Measurements from ENCODE around the gene MYO7B.

The MYO7B gene

GRCh38 chr2:127645026-127645394 lies 109.5 kb downstream of the MYO7B start:
- DNase-seq (ENCODE audit: low read depth in 1 of 2, low spot score in 1 of 2): no peak
- Histone ChIP-seq H3K4me3 (replicated peaks; ENCODE audit: insufficient read depth, low read length) (no peak overlapping the region), H3K27ac (replicated peaks) (no peak overlapping the region), H3K27me3 (ENCODE audit: insufficient read depth, poor library complexity, severe bottlenecking) (no peaks in the 10 kb centered on the region)
- TF ChIP-seq CTCF (IDR thresholded peaks at IDR 0.05; ENCODE audit: insufficient read depth, low read length) (no peak), GABPA (IDR thresholded peaks at IDR 0.05; ENCODE audit: low read depth) (no peak), REST (IDR thresholded peaks at IDR 0.05; ENCODE audit: insufficient replicate concordance, low read depth) (no peak), POLR2AphosphoS5 (IDR thresholded peaks at IDR 0.05; ENCODE audit: low read depth) (no peak), SPI1 (IDR thresholded peaks at IDR 0.05; ENCODE audit: borderline replicate concordance, low read depth) (no peak)

- H3K27me3 ChIP-seq (ENCODE audit: insufficient read depth, poor library complexity, severe bottlenecking): no peaks in the 10 kb centered on the region
- H3K4me3 ChIP-seq (replicated peaks; ENCODE audit: insufficient read depth, low read length): no peak within 1 kb of the TSS
- no peak for DNase-seq (ENCODE audit: low read depth in 1 of 2, low spot score in 1 of 2)
- no peak within 1 kb of the TSS for H3K27ac ChIP-seq (replicated peaks)
- TF ChIP-seq CTCF (IDR thresholded peaks at IDR 0.05; ENCODE audit: insufficient read depth, low read length) (no peak), REST (IDR thresholded peaks at IDR 0.05; ENCODE audit: insufficient replicate concordance, low read depth) (no peak), SPI1 (IDR thresholded peaks at IDR 0.05; ENCODE audit: borderline replicate concordance, low read depth) (no peak), GABPA (IDR thresholded peaks at IDR 0.05; ENCODE audit: low read depth) (no peak), POLR2AphosphoS5 (IDR thresholded peaks at IDR 0.05; ENCODE audit: low read depth) (no peak)
These were observed 110.2 kb downstream of the MYO7B start, which contains the start of gene GPR17 for GRCh38 chr2:127645395-127646291. GPR17 (plus strand) TSS chr2:127646153; CDS start chr2:127650736, 4,583 bp downstream.

GRCh38 chr2:127646487-127647241 lies 111.2 kb downstream of the MYO7B start:
- TF ChIP-seq REST (IDR thresholded peaks at IDR 0.05; ENCODE audit: insufficient replicate concordance, low read depth) (no peak), POLR2AphosphoS5 (IDR thresholded peaks at IDR 0.05; ENCODE audit: low read depth) (no peak), SPI1 (IDR thresholded peaks at IDR 0.05; ENCODE audit: borderline replicate concordance, low read depth) (no peak), CTCF (IDR thresholded peaks at IDR 0.05; ENCODE audit: insufficient read depth, low read length) (no peak), GABPA (IDR thresholded peaks at IDR 0.05; ENCODE audit: low read depth) (no peak)
- Histone ChIP-seq H3K27ac (replicated peaks) (no peak overlapping the region), H3K27me3 (ENCODE audit: insufficient read depth, poor library complexity, severe bottlenecking) (no peaks in the 10 kb centered on the region), H3K4me3 (replicated peaks; ENCODE audit: insufficient read depth, low read length) (no peak overlapping the region)
- DNase-seq (ENCODE audit: low read depth in 1 of 2, low spot score in 1 of 2): no peak
